ENCODE results near the gene ZNF512B.

The ZNF512B gene

DNA sequence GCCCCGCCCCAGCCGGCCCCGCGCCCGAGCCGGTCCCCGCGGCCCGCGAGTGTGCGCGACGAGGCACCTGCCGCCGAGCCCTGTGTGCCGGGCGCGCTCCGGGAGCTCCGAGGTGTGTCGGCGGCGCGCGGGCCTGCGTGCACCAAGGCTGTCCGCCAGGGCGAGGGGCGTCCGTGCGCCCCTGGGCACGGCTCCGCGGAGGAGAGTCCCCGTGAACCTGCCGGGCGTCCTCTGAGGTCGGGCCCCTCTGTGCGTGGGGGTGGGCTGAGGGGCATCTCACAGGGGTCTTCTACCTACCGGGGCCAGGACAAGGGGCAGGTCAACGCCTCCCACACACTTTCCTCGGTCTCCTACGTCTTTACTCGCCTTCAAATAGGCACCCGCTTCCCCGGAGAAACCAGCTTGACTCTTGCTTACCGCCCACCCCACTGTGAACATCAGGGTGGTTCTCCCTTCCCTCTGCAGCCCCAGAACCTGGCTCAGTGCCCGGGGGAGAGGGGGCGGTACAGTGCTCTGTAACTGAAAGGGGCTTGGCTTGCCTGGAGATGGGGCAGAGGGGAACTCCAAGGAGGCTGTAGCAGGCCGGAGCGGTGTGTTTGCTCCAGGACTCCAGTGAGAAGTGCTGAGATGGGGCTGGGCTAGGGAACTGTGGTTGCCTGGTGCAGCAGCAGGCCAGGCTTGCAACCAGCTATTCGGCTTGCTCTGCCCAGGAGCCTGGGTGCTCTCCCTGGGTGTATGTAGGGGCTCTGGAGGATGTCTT is 10.0 kb upstream of the ZNF512B start, which contains the start of gene SAMD10:
Gene SAMD10 (minus strand): TSS at position 86 of the 760 bp plus-strand sequence. CDS start 175 bp downstream, outside the sequence.
- Histone ChIP-seq H3K4me3 (ENCODE audit: low read length, poor library complexity, severe bottlenecking) (peak within 1 kb of the TSS; percentile 90), H4K20me1 (ENCODE audit: insufficient read depth, low read length, poor library complexity, severe bottlenecking) (peaks cover 18% of the 10 kb centered on the region), H3K9ac (ENCODE audit: low read depth, low read length, poor library complexity, severe bottlenecking) (peak within 1 kb of the TSS; percentile 88), H2AFZ (ENCODE audit: low read length) (peak within 1 kb of the TSS; percentile 74), H3K4me2 (ENCODE audit: low read depth, low read length, poor library complexity, severe bottlenecking) (peak within 1 kb of the TSS; percentile 92), H3K36me3 (ENCODE audit: insufficient read depth, low read length) (peaks cover 5% of the 10 kb centered on the region; the same call in 1 of the 2 replicates), H3K4me1 (ENCODE audit: insufficient read depth, low read length, poor library complexity, severe bottlenecking) (peaks cover 44% of the 10 kb centered on the region), H3F3A (ENCODE audit: low read depth) (0 out of 2 replicates have a peak, but pooled peaks cover 7% of the 10 kb centered on the region), H3K9me3 (ENCODE audit: insufficient read depth, low read depth, low read length) (no peaks in the 10 kb centered on the region), H3K27me3 (ENCODE audit: insufficient read depth, low read length, poor library complexity, severe bottlenecking) (no peaks in the 10 kb centered on the region), H3K9me2 (replicated peaks; ENCODE audit: low read depth, low read length) (no peaks in the 10 kb centered on the region), H3K79me2 (ENCODE audit: insufficient read depth, low read length) (peaks cover 42% of the 10 kb centered on the region)
- TF ChIP-seq CTCF (conservative IDR thresholded peaks at IDR 0.05; ENCODE audit: low read length) (0 out of 2 replicates have a peak, but pooled peaks have one; percentile 21), EZH2phosphoT487 (IDR thresholded peaks at IDR 0.05; ENCODE audit: borderline replicate concordance) (no peak)

GRCh38 chr20:63979229-63979556 is 9.5 kb upstream of the ZNF512B start:
- Histone ChIP-seq H3K4me3 (ENCODE audit: low read length, poor library complexity, severe bottlenecking) (peak overlapping the region; percentile 90), H3K9me3 (ENCODE audit: insufficient read depth, low read depth, low read length) (no peaks in the 10 kb centered on the region), H3K4me2 (ENCODE audit: low read depth, low read length, poor library complexity, severe bottlenecking) (peak overlapping the region; percentile 92), H3F3A (ENCODE audit: low read depth) (0 out of 2 replicates have a peak, but pooled peaks cover 7% of the 10 kb centered on the region), H3K4me1 (ENCODE audit: insufficient read depth, low read length, poor library complexity, severe bottlenecking) (peaks cover 44% of the 10 kb centered on the region), H3K36me3 (ENCODE audit: insufficient read depth, low read length) (0 out of 2 replicates have a peak, but pooled peaks cover 3% of the 10 kb centered on the region), H3K9ac (ENCODE audit: low read depth, low read length, poor library complexity, severe bottlenecking) (peak overlapping the region; percentile 88), H3K27me3 (ENCODE audit: insufficient read depth, low read length, poor library complexity, severe bottlenecking) (no peaks in the 10 kb centered on the region), H2AFZ (ENCODE audit: low read length) (peak overlapping the region; percentile 70), H4K20me1 (ENCODE audit: insufficient read depth, low read length, poor library complexity, severe bottlenecking) (peaks cover 15% of the 10 kb centered on the region), H3K9me2 (replicated peaks; ENCODE audit: low read depth, low read length) (no peaks in the 10 kb centered on the region), H3K79me2 (ENCODE audit: insufficient read depth, low read length) (peaks cover 37% of the 10 kb centered on the region)
- TF ChIP-seq CTCF (conservative IDR thresholded peaks at IDR 0.05; ENCODE audit: low read length) (no peak), EZH2phosphoT487 (IDR thresholded peaks at IDR 0.05; ENCODE audit: borderline replicate concordance) (no peak)

DNA sequence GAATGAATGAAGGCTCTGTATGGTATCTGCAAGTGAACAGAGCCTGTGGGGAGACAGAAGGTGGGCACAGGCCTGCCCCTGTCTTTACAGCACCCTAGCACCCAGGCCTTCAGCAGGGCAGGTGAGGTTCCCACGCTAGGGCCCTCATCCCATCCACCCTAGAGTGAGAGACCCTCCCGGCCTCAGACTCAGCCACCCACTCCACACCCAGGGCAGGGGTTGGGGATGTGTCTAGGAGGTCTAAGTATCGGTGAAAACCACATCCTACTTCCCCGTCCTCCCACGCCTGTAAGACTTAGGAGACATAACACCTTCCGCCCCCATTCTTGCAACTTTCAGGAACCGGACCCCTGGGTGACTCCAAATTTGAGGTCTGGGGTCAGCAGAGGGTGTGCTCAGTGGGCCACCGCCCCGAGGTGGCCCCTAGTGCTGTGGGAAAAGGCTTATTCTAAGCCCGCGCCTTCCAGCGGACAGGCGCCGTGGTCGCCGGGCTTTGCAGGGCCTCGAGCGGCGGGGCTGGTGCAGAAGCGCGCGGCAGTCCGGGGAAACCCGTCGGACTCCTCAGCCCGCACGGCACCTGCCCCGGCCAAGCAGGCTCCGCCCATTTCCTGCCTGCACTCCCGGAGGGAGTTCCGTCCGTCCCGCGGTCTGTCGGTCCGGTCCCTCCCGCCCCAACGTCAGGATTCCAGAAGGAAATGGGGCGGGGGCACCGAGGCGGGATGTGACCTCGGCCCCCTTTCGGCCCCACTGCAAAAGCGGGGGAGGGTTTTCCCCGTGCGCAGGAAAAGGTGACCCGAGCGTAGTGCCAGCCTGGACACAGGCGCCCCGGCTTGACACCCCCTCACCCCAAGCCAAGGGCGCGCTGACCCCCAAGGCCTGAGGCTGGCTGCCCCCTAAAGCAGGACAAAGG is 8.8 kb upstream of the ZNF512B start:
- TF ChIP-seq EZH2phosphoT487 (IDR thresholded peaks at IDR 0.05; ENCODE audit: borderline replicate concordance) (no peak), CTCF (conservative IDR thresholded peaks at IDR 0.05; ENCODE audit: low read length) (no peak)
- no peaks in the 10 kb centered on the region for H3K27me3 ChIP-seq (ENCODE audit: insufficient read depth, low read length, poor library complexity, severe bottlenecking)
- H3K4me2 ChIP-seq (ENCODE audit: low read depth, low read length, poor library complexity, severe bottlenecking): peak overlapping the region; percentile 92
- peak overlapping the region; percentile 88 for H3K9ac ChIP-seq (ENCODE audit: low read depth, low read length, poor library complexity, severe bottlenecking)
- 0 out of 2 replicates have a peak, but pooled peaks cover 7% of the 10 kb centered on the region for H3F3A ChIP-seq (ENCODE audit: low read depth)
- H3K9me3 ChIP-seq (ENCODE audit: insufficient read depth, low read depth, low read length): no peaks in the 10 kb centered on the region
- peaks cover 44% of the 10 kb centered on the region for H3K4me1 ChIP-seq (ENCODE audit: insufficient read depth, low read length, poor library complexity, severe bottlenecking)
- H3K79me2 ChIP-seq (ENCODE audit: insufficient read depth, low read length): peaks cover 31% of the 10 kb centered on the region
- H3K36me3 ChIP-seq (ENCODE audit: insufficient read depth, low read length): 0 out of 2 replicates have a peak, but pooled peaks cover 3% of the 10 kb centered on the region
- peak overlapping the region; percentile 90 for H3K4me3 ChIP-seq (ENCODE audit: low read length, poor library complexity, severe bottlenecking)
- H3K9me2 ChIP-seq (replicated peaks; ENCODE audit: low read depth, low read length): no peaks in the 10 kb centered on the region
- peaks cover 11% of the 10 kb centered on the region for H4K20me1 ChIP-seq (ENCODE audit: insufficient read depth, low read length, poor library complexity, severe bottlenecking)
- peak overlapping the region; percentile 70 for H2AFZ ChIP-seq (ENCODE audit: low read length)

Data from Loucy (cell line).